ENCODE results near the gene CNPPD1.

Gene CNPPD1

DNA sequence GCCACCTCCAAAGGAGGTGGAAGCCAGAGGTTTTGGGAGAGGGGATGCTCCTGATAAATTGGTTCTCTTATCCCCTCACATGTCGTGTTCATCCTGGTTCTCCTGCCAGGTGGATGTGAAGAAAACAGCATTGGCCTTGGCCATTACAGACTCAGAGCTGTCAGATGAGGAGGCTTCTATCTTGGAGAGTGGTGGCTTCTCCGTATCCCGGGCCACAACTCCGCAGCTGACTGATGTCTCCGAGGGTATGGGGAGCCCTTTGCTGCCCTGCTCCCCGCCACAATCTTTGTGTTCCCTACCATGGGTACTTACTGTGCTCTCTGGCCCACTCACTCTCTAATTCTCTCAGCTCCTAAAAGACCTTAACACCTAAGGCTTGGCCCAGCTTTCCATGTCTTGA, 4.8 kb upstream of the CNPPD1 start:
- H3K4me3 ChIP-seq (ENCODE audit: low read depth, low read length) = no peak overlapping the region

DNA sequence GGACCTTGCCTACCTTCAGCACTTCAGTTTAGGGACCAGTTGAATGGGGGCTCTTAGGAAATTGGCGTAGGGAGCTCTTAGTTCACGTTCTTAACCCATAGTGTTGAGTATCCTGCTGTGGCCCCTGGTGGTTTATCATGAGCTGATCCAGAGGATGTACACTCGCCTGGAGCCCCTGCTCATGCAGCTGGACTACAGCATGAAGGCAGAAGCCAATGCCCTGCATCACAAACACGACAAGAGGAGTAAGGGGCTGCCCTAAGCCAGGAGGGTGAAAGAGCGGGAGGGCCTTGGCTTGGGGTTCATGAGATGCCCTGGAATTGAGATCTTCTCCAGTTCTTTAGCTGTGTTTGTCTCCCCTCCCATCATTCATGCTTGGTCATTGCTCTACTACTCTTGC, 4.2 kb upstream of the CNPPD1 start:
- H3K4me3 ChIP-seq (ENCODE audit: low read depth, low read length) = no peak overlapping the region

DNA sequence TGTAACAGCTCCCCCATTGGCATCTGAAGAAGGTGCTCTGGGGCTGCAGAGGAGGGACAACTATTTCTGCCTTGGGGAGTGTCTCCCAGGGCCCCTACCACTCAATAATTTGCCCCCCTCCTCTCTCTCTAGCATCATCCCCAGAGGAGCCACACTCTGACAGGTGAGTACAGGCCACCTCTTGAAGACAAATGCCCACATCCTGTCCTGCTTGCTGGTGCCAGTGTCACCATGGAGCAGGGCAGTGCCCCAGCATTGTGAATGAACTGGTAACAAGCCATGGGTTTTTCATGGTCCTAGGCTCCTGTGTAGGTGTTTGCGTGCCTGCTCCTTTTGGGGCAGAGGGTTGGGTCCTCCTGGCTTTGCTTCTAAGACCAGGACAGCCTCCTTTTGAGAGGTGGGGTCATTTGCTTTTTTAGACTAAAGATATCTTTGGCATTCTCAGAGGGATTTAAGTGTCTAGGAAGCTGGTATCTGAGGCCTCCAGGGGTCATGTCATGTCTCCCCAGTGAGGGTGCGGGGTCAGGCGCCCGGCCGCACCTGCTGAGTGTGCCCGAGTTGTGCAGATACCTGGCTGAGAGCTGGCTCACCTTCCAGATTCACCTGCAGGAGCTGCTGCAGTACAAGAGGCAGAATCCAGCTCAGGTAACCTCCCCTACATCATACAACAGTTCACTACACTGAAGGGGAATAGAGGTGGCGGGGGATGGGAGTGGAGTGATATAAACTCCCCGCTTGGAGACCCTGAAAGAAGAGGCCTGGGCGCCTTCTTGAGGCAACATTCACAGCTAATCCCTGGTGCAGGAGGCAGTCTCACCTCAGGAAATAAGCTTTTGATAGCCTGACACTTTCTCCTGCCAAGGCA, 3.1 kb upstream of the CNPPD1 start:
- no peak overlapping the region for H3K4me3 ChIP-seq (ENCODE audit: low read depth, low read length)

DNA sequence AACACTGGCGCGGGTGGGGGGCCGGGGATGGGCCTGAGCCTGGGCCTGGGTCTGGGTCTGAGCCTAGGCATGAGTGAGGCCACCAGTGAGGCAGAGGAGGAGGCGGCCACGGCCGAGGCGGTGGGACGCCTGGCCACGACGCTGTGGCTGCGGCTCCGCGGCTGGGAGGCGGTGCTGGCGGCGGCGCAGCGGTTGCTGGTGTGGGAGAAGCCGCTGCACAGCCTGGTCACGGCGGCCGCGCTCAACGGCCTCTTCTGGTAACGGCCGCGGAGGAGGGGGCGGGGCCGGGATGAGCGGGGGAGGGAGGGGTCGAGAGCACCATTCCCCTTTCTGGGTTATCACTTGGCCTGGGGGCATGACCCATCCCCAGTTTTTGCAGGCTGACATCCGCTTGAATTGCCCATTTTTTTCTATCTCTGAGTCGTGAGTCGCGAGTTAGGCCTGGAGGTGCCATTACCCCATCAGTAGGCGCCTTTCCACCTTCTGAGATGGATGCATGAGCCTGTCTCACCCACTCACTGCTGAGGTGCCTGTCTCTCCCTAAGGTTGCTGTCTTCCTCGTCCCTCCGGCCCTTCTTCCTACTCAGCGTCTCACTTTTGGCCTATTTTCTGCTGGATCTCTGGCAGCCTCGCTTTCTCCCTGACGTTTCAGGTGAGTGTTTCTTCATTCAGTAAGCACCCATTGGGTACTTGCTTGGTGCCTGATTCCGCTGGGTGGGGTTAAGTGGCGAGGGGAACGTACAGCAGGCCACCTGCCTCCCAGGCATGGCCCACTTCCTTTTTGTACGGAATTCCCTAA, 1.9 kb upstream of the CNPPD1 start:
- peak overlapping the region; percentile 78 for H3K4me3 ChIP-seq (ENCODE audit: low read depth, low read length)

DNA sequence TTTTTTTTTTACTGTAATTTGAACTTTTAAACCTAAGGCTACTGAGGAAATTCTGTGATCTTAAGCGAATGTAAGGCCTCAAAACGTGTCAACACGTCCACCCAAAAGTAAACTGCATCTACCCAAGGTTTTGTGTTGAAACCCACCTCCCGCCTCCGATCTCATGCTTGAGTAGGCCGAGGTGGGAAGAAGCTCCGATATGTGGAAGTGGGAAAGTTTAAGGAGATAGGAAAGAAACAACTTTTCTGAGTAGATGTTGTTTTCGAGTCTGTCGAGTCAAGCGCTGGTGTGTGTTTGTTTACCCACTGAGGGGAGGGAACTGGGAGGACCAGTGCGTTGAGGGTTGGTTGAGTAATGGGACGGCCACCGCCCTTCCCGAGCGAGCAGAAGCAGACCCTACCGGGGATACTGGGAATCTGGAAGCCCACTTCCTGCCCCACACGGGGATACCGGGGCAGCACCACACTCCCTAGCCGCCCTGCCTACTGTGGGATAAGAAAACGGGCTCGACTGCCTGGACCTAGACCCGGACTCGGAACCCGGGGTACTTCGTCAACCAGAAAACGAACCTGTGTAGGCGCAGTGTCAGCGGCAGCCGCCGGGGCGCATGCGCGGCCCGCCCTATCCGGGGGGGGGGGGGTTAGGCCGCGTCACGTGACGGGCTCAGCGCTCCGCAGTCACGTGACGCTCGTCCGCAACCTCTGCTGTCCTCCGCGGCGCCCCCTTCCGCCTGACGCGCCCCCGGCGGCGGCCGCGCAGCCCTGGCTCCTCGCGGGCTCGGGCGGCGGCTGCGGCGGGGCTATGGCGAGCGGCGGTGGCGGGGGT, 1.0 kb upstream of the CNPPD1 start, which contains the start of gene RETREG2:
RETREG2 (plus strand) TSS at position 724 of the 825 bp plus-strand sequence; CDS start at position 802, 78 bp downstream.
- peak within 1 kb of the TSS; percentile 78 for H3K4me3 ChIP-seq (ENCODE audit: low read depth, low read length)

DNA sequence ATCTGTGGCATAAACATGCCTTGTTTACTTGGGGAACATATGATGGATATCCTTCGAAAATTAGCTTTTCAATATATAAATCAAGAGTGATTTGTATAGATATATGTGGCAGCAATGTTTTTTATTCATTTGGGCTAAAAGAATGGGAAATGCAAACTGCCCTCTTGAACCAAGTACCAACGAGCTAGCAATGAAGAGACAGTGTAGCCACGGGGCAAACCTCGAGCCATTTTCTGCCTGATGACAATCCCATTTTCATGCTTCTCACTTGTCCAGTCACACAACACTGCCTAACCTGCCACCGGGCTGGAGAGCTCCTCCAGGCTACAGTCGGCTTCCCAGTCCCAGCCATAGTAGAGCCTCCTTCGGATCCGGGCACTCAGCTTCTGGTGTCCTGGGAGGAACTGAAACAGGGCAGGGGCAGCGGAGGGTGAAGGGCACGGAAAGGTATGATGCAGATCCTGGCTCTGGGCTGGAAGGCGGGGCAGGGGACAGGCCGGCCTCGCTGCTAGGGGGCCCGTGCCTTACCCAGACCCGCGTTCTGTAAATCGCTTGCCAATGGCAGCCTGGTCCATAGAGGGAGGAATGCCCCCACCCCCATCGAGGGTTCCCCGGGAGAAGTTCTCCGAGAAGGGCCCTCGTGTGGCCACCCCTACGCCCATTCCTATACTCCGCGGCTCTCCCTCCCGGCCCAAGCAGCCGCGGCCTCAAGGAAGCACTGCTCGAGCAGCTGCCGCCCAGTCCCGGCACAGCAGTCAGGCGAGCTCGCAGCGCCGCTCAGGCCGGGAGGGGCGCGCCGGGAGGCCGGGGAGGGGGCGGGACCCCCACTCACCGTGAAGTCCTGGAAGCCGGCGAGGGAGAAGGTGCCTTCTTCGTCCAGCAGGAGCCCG, 552 bp downstream of the CNPPD1 start:
- peak overlapping the region; percentile 78 for H3K4me3 ChIP-seq (ENCODE audit: low read depth, low read length)

DNA sequence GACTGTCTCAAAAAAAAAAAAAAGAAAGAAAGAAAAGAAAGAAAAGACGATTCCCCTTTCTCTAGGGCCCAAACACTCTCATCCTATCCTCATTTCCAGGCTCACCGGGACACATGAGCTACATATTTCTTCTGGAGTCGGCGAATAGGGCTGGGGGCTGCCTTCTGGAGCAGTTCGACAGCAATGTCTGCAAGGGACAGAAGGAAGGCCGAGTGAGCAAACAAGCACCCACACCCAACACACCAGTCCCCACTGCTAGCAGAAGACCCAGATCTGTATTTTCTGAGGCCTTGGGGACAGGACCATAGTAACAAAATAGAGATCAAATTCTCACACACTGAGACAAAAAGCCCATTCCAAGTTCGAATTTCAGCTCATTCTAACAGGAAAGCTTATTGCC, 1.2 kb downstream of the CNPPD1 start:
- peak overlapping the region; percentile 78 for H3K4me3 ChIP-seq (ENCODE audit: low read depth, low read length)

DNA sequence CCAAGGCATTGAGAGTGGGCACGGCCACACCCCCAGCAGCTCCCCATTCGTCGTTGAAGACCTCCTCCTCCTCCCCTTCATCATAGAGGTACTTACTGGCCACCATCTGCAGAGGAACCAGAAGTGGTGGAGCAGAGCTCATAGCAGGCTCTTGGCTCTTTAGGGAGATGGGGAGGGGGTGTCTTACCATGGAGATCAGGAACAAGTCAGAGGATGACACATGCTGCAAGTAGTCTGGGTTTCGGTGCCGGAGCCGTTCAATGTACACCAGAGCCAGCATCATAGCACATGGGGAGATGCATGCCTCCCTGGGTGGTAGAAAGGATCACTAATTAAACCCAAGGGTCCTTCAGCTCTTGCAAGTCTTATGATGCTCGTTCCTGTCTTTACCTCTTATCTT, 1.9 kb downstream of the CNPPD1 start:
- H3K4me3 ChIP-seq (ENCODE audit: low read depth, low read length) = no peak overlapping the region

DNA sequence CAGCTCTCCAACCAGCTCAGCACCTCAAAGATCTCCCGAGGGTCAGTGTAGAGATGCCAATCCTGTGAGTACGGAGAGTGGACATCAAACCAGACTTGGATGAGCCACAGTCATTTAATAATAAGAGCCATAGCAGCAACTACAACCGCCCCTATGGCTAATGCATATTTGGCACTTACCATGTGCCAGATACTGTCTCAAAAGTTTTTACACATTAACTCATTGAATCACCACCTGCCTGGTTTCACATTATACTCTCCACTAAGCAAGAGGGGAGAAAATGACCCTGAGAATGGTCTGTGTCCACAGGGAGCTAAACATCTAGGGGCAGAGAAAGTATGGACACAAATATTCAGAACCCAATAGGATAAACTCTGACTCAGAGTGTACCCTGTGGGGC, 2.6 kb downstream of the CNPPD1 start:
- H3K4me3 ChIP-seq (ENCODE audit: low read depth, low read length) = no peak overlapping the region

DNA sequence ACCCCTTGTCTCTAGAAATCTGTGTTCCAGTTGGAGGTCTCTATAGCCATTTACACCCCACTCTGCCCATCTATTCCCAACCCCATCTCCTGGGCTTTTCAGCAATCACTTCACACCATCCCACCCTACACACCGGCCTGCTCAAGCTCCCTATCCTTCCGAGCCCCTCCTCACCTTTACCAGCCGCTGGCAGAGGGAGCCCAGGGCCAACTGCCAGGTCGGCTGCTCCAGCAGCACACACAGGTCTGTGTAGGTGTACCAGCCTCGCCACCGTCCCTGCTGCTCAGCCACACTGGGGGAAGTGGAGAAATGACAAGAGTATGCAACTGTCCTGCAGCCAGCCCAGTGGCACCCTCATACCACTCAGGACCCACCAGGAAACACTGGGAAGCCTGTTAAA, 3.5 kb downstream of the CNPPD1 start:
- H3K4me3 ChIP-seq (ENCODE audit: low read depth, low read length) = no peak overlapping the region

DNA sequence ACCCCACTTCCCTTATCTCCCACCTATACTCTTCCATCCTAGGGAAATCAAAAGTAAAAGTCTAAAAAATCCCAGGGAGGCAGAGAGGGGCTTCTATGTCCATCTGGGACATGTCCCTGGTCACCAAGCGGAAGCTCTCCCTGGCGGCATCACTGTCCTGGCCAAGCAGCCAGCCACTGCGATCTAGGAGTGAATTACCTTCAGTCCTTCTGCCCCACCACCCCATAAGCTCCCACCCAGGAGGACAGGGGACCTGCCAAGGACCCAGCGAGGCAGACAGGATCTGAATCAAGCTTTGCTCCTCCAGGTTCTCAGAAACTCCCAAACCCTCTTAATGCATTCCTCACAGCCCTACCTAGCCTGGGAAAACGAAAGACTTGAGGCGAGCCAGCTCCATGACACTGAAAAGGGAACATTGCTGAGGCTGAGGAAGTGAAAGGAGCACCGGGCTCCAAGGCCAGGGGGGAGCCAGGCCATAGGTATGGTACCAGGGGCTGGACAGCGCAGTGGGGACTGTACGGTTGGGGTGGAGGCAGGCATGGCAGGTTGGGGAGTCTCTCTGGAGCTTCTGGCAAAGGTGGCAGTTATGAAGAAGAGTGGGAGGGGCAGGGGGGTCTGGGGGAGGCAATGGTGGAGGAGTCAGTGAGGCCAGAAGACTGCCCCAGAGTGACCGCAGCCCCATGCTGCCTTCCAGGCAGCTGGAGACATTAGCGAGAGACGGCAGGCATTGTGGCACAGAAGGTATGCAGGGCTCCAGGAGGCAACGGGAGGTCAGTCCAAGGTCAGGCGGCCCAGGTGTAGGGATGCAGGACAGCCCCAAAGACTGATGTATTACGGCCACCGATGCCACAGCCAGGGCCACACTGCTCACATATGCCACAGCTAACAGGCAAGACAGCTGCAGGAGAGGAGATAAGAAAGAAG, 4.2 kb downstream of the CNPPD1 start:
- H3K4me3 ChIP-seq (ENCODE audit: low read depth, low read length) = no peak overlapping the region

DNA sequence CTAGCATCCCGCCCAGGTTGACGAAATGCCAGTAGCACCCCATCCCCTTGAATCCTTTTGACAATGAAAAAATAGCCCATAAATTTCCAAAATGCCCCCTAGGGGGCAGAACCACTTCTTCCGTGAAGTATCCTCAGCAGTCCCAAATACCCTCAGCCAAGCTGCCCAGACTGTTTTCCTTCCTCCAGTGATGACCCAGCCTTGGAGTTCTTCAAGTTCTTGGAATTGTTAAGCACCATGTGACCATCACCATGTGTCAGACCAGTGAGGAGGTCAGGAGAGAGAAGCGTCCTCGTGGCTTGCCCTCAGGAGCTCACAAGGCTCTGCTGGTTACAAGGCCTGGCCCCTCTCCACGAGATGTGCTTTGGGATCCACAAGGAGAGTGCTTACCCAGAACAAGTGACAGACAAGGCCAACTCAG, 5.5 kb downstream of the CNPPD1 start:
- no peak overlapping the region for H3K4me3 ChIP-seq (ENCODE audit: low read depth, low read length)

DNA sequence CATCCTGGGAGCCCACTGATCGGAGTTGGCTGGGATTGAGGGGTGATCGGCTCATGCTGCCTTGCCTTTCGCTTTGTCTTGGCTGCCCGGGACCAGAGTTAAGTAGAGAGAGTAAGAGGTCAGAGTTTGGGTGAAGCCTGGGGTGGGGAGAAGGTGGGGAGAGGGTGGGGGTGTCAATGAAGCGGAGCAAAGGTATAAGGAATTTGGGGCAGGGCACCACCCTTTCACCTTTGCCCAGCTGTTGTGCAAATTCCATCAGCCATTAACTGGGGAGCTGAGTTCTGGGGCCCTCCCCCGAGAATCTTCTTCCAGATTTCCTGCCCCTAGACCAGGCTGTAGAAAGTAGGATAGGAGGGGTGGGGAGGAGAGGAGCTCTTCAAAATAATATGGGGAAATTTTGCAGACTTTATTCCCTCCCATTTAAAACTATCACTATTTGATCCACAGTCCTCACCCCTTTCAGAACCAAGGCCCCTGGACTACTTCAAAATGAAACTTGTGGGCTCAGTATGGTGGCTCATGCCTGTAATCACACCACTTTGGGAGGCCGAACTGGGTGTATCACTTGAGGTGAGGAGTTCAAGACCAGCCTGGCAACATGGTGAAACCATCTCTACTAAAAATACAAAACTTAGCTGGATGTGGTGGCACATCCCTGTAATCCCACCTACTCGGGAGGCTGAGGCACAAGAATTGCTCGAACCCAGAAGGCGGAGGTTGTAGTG, 6.6 kb downstream of the CNPPD1 start, which contains the start of gene SLC23A3:
SLC23A3 (minus strand) TSS at position 100 of the 725 bp plus-strand sequence; CDS start at position 55, 45 bp downstream.
- H3K4me3 ChIP-seq (ENCODE audit: low read depth, low read length) = no peak within 1 kb of the TSS

DNA sequence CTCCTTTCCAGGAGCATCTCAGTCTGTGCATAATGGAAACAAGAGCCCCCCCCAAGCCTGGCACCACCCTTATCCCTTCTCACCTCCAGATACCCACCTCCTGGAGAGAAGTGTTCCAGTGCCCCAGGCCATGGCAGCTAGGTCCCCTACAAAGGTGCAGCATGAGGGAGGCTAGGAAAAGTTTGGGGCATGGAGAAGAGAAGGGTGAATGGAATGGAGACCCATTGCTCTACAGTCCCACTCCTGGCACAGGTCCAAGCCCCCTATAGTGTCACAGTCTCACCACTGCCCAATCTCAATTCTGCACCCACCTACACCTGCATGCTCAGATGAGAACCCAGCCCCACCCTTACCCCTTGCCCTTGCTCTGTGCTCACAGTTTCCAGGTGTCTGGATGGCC, 7.8 kb downstream of the CNPPD1 start:
- H3K4me3 ChIP-seq (ENCODE audit: low read depth, low read length) = no peak overlapping the region

DNA sequence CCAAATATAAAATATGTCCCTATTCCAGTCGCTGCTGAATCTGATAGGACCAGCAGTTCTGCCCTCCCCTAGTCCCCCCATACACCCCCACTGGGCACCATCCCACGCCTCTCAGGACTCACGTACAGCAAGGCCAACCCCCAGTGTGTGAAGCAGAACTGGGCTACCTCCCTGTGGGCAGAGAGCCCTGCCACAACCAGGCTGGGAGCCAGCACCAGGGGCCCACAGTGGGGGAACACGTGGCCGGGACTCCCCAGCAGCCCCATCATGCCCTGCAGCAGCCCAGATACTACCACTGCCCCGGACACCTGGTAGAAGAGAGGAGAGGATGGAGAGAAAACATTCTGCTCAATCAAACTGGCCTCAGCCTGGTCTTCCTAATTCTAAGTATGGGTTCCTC, 8.2 kb downstream of the CNPPD1 start:
- no peak overlapping the region for H3K4me3 ChIP-seq (ENCODE audit: low read depth, low read length)

DNA sequence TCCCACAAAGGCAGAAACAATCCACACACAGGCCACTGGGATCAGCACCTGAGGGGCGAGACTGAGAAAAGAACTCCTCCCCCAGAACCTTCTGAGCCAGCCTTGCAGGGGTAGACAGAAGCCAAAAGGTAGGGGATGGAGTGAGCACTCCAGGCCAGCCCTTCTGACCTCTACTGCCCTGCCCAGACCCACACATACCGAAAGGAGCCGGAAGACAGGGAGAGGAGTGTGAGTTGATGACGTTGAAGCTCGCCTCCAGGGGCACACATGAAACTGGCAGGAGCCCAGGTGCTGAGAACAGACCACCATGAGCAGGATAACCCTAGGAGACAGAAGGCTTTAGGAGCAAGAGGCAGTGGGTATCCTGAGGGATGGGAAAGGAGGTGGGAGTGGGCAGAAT, 8.7 kb downstream of the CNPPD1 start:
- H3K4me3 ChIP-seq (ENCODE audit: low read depth, low read length) = no peak overlapping the region

DNA sequence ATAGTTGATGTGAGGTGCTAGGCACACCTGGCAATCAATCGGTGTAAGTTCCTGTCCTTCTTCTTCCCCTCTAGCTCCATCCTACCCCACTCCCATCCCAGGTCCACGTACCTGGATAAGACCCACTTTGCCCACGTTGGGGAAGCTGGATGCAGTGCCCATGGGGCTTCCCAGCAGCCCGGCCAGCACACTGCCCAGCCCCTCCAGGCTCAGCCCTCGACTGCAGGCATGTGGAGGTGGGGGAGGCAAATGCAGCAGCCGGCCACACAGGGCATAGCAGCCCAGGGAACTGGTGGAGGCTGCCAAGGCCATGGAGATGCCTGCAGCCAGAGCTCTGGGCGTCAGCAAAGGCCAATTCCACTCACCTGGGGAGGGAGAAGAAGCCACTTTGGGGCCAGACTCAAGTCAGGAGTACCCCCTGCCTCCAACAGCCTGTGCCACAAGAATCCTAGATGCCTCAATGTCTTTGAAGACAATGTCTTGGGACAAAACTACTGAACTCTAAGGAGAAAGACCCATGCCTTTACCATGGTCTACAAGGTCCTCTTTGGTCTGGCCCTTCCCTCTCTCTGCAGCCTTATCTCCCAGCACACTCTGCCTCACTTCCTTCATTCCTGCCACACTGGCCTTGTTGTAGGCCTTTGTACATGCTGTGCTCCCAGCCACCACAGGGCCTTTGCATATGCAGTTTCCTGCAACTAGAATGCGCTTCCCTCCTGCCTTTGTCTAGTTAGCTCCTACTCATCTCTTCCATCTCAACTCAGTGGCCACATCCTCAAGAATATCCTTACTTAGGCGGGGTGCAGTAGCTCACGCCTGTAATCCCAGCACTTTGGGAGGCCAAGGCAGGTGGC, 11.4 kb downstream of the CNPPD1 start:
- no peak overlapping the region for H3K4me3 ChIP-seq (ENCODE audit: low read depth, low read length)

Measured in iPS-11a (cell line).